Fibroblast of lung (primary cell): ENCODE data around the gene IRAK1BP1.

ENCODE experiments used
- CTCF ChIP-seq, 2 donors: IDR thresholded peaks in 1 of 2; conservative IDR thresholded peaks in 1 of 2; 1 replicate in 1 of 2; 2 replicates in 1 of 2; pipeline ENCODE4 v1.5.1; 2011 to 2012; ENCODE audit warnings: low read length in 2 of 2, control low read depth in 1 of 2, inconsistent platforms in 1 of 2, low read depth in 1 of 2, mild to moderate bottlenecking in 1 of 2
- EZH2 ChIP-seq: IDR thresholded peaks from 2 replicates; pipeline ENCODE4 v1.5.1; 2012; ENCODE audit warnings: low read length, control low read depth, mild to moderate bottlenecking; ENCODE audit errors: missing control alignments

- no peak for TF ChIP-seq CTCF (conservative IDR thresholded peaks at IDR 0.05 in 1 of 2, IDR thresholded peaks at IDR 0.05 in 1 of 2; ENCODE audit: low read depth in 1 of 2, low read length in 2 of 2)
- TF ChIP-seq EZH2 = no peak
Measured at GRCh38 chr6:78842953-78843352, 24.4 kb upstream of the IRAK1BP1 start.
